ENCODE measurements around the gene CADM1.

CADM1 gene

DNA sequence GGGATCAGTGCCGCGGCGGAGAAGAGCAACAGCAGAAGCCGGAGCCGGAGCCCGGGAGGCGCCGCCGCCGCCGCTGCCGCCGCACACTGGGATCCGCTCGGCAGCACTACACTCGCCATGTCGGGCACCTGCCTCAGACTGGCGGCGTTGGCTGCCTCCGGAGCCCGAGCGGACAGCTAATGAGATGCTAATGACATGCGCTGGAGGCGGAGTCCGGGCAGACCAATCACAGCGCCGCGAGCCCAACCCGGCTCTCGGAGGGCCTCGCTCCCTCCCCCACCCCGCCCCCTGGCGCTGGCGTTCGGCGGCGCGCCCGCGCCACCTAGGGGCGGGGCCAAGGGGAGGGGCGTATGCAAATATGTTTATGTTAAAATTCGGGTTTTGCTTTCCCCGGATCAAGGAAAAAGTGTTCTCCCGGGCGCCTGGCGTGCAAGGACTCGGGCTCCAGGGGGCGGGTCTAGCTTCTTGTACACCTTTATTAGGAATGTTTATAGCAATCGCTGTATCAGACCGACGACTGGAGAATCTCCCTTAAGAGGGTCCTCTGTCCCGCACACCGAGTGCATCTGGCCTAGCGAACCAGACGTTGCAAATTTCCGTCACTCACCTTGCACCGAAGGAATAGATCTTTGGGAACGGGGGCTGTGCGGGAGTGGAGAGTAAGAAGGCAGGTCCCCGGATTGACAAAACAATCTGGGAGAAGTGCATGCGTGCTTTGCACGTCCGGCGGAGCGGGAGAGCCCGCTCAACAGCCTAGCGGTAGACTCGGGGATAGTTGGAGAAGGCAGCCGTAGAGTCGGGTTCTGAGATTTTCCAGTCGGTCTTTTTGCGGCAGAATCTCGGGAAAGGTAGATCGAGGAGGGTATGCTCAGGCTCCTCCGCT is at the start of gene CADM1:
TSS of gene CADM1 (minus strand) at position 140 of the 883 bp plus-strand sequence.
- DNase-seq = no peak

DNA sequence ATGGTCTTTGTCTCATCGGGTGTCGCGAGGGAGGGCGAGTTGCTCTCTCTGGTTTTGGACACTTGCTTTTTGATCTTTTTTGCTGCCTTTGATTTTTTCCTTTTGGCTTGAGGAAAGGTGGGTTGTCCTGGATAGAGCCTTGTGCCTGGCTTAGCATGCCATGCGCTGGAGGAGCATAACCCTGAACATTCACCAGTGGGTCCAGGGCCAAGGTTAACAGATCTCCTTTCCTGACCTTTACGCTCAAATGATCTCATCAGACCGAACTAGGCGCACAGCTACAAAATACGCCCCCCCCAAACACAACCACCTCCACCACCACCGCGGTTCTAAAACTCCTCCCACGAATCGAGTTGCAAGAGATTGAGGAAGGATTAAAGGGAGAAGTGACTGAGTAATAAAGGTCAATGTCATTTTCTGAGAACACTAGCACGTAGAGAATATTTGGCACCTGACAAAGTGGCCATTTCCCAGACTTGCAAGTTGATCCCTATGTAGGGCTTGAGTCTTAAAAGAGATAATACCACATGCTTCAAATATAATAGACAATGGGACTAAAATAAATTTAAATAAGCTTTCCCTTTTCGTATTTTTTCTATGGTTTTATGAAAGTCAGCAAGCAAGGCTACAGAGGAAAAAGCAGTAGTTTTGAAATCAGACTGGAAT is 48.7 kb upstream of the CADM1 start:
- DNase-seq = no peak

DNA sequence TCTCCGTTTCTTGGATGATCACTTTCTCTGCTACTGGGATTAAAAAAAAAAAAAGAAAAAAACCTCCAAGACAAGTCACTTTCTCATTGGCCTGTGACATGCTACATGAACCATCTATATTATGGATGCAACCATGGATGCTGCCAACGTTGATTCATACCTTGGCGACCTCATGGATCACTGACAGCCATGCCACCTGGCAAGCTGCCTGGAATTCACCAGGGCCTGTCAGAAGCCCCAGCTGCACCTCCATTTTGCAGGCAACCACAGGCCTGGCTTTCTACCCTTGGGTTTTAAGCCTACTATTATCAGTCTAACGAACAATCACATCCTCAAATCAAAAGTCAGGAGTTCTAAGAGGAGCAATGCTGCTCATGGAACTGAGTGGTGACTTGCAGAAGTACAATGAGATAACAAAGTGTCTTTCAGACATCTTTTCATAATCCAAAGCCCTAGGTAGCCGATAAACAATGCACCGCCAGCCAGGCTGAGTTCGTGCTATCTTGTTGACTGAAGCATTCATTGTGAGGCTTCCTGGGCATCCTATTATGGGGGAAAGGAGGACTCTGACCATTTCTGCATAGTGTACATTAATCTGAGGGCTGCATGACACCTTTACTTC is 48.0 kb upstream of the CADM1 start:
- DNase-seq = no peak

DNA sequence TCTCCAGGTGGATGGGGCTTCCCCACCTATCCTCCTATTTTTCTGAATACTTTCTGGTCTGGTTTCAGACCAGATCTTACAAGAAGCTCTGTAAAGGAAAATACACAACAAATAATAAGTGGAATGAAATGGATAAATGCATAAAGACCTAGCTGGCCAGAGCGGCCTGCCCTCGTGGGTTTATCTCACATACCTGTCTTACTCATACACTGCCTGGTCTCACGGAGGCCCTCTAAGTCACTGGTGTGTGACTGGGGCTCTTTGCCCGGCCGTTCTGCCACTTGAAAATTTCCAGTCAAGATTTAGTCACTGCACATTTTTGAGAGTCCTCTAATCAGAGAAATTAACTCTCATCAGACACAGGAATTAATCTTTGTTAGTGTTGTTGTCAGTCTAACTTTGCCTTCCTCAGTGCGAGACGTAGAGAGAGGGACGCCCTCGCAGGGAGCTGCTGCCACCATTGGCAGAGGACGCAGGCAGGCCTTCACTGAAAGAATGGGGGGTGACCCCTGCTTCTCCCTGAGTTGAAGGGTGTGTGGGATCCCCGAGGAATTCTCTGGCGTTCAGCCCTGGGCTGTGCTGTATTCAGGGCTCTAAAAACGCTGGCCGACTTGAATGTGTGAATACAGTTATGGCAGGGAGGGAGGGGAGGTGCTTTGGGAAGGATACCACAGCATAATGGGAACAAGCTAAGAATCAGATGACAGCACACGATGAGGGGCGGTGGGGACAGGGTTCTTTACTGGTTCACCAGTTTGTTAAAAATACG is 46.3 kb upstream of the CADM1 start:
- no peak for DNase-seq

DNA sequence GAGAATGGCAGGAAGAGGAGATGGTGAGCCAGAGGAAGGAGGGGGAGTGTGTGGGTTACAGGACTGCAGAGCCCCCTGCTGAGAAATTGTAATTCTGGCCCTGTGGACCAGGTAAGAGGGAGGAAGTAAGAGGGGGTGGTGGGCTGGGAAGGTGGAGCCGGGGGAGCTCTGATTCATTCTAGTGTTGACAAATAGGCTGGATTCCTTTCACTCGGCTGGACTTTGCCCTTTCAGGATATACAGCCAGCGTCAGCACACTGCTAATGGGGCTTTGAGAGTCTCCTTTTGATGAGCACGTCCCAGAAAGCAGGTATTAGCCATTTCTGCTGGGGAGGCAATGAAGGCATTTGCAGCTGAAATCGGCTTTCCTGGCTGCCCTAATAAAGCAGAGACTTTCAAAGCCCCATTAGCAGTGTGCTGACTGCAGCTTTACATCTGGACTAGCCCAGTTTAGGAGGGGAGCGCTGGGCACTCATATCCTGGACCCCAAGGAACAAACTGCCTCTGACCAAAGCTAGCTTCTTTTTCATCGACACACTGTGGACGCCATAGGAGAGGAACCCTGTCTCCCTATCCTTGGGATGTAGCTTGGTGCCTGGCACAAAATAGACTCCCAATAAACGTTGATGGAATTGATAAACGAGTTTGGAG is 44.8 kb upstream of the CADM1 start:
- DNase-seq = no peak

DNA sequence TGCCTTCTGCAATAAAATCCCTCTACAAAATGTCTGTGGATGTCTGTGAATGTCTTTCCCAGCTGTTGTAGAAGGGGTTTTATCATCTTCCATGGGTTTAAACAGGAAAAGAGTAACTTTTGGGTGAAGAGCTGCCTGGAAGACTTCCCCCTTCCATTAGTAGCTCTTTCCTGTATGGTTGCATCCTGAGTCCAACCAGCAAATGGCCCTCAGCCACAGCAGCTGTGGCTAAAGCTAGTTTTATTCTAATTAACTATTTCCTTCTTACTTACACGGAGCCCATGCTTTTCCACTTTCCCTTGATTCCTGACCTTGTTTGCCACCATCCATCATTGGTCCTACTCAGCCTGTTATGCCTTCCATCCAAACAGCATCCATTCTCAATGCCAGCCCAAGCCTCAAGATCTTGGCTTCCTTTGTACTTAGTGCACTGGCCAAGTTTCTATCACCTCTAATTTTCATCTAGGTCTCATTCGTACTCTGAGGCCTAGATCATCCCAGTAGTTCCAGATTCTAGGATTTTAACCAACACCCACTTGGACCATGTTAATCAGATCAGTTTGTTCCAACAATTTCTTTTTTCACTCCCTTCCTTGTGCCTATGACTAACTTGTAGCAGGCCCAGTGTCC is 41.5 kb upstream of the CADM1 start:
- no peak for DNase-seq

DNA sequence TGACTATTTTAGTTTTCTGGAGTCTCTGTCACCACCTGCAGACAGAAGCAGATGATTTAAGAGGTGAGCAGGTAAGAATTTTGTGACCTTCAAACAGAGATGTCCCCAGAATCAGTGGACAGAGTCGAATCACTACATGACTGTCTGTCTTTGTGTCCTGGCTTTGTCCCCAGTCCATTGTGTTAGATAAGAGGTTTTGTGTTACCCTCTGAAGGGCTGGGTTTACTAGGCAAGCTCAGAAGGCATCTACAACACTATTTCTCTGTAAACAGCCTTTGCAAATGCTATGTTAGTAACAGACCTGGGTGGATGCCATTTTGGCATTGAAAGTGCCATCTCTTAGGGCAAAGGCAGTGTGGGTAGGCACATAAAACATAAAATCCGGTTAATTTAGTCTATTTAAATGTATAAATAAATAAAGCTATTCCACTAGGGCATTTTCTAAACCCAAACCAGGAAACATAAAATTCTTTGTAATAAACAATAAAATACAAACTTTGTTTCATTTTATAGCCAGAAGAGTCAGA is 40.3 kb upstream of the CADM1 start:
- DNase-seq = no peak

DNA sequence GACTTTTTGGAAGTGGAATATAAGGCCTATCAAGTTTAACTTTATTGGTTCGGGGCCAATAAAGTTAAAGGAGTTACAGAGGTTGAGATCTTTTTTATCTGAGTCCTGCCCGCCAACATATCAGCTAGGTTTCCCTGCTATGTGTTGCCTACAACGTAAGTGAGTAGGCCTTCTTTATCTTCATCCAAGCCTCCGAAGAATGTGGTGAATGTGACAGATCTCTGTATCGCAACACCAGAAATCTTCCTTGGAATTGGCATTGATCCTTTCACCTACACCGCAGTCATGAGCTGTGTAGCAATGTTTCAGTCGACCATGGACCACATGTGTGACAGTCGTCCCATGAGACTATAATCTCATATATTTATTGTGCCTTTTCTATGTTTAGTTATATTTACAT is 37.3 kb upstream of the CADM1 start:
- DNase-seq = no peak

DNA sequence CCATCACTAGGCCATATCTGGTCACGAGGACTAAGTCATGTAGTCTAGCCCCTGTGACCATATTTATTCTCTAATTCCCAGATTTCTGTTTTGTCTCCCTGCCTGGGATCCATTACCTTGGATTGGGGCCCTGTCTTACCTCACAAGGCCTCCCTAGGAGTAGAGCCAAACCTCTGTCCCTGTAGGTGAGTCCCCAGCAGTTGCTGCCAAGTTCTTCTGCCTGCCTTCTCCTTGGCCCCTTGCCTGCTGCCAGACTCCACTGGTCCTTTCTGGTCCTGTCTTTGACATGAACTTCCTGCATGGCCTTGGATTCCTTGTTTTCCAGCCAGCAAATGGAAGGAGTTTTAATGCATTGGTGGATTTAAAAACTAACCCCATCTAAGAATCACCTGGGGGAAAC is 35.6 kb upstream of the CADM1 start:
- no peak for DNase-seq

DNA sequence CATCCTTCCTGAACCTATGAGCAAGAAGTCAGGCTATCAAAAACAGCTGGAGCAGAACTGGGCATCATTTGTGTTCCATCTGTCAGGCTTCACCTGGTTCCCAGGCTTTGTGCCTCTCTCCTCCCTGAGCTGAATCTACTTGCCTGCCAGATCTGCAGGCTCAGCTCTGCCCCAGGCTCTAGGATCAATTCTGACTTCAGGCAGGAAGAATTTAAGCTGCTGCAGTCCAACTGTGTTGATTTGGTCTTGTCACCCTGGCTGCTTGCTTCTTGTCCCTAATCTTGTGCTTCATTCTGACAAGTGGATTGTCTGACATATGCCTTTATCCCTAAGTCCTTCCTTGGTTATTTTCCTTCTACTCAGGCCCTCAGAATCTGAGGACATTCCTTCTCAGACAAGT is 31.6 kb upstream of the CADM1 start:
- DNase-seq = no peak

DNA sequence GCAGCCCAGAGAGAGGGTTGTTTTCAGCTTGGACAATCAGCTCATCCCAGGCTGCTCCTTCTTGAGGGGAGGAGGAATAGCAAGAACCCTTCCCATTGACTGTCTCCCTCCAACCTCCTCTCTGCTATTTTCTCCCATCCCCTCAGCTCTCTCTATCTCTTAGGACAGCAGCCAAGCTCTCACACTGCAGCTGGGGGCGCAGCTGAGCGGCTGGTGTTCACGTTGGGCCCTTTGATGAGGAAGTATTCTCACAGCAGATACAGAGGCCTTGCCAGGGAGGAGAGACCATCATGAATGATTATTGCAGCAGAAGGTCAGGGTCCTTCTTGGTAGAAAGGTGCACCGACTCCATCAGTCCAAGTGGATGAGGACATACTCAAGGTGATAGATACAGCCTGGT is 26.5 kb upstream of the CADM1 start:
- no peak for DNase-seq

DNA sequence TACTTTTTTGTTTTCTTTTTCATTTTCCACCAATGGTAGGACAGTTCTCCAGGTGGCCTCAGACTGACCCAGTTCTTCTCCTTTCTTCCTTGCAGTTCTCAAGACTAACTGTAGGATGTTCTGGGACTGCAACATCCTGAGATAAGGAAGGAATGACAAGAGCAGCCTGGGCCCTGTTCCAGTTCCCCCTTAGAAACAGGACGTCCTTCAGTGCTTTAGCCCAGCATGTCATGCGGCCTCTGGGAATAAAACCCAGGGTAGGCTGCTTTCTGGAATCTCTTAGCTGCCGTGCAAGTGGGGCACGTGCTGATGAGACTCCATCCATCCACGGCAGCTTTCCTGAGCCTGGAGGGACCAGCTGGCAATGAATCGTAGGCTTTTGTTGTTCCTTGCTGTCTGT is 24.0 kb upstream of the CADM1 start:
- DNase-seq = no peak

DNA sequence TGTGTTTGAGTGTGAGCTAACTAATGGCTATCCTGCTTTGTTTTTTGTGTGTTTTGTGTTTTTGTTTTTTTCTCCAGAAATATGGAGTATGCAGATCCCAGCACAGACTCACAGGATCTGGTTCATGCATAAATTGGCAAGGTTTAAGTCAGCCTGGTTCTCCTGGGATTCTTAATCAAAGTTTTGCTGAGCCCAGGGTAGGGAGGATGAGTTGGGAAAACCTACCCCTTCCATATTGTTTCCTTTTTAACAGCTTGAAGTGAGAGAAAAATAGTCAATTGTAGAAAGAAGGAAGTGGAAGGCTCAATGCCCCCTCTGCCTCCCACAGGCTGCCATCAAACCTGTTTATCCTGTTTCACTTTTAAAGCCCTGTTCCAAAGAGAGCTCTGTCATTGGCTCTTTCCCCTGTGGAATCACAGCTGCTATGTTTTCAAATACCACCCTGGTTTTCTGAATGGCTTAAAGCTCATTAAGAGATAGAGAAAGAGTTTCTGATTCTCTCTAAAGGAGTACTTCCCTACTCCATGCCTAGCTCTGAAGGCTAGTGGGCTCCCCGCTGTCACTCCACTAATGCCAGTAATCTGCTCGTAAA is 23.4 kb upstream of the CADM1 start:
- DNase-seq = no peak

DNA sequence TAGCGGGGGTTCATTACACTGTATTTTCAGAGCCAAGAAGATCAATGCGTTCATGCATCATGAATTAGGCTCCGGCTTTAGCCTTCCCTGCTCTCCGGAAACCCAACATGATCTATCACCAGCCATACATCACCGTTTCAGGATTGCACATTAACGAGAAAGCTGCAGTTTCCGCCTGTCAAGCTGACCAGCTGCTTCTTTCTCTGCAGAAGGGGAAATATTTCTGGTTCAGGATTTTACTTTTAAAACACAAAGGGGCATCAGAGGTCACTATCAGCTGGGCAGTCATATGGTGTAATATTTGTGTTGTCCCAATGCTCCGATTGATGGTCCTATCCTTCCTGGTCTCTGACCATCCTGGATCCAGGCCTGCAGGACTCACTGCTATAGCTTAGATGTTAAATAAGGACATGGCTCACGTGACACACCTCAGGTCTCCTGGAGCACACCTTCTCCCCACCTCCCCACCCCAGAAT is 21.4 kb upstream of the CADM1 start:
- DNase-seq = no peak

DNA sequence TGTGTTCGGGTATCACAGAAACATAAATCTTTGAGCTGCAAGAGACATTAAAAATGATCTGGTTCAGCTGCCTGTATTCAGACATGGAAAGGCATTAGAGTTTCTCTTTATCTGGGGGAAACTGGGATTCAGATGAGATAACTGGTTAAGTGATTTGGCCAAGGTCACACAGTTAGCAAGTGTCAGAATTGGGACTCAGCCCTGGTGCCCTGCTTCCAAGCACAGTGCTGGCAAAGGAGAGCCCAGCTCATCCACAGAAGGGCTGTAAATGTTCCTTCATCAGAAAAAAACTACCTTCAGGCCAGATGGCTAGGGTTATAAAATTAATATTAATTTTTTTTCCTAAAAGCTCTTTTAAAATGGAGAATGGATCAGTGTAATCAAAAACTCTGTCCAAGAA is 20.4 kb upstream of the CADM1 start:
- DNase-seq = no peak

DNA sequence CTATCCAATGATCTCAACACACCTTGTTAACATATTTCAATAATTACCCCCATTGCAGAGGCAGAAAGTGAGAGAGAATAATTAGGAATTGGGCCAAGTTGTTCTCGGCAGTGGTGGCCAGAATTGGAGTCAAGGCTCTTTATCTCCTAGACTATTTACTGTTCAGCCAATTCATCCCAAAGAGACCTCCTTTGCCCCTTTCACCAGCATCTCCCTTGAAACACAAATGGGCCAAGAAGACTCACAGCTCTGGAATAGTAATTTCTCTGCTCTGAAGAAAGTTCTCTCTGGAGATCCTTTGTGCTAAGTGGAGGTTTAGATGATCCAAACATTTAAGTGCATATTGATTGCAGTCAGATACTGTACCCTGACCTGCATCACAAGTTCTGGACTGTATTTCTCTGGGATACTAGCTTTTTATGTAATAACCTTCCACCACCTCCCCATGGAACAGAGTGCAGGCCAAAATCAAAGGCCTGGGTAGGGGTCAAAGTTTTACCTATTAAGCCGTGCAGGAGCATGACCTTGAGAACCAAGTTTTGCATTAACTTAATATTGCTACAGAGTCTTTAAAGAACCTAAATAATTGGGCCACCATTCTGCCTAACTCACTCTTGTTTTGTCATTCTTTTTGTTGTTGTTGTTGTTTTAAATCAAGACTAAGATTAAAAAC is 19.6 kb upstream of the CADM1 start:
- DNase-seq = no peak

DNA sequence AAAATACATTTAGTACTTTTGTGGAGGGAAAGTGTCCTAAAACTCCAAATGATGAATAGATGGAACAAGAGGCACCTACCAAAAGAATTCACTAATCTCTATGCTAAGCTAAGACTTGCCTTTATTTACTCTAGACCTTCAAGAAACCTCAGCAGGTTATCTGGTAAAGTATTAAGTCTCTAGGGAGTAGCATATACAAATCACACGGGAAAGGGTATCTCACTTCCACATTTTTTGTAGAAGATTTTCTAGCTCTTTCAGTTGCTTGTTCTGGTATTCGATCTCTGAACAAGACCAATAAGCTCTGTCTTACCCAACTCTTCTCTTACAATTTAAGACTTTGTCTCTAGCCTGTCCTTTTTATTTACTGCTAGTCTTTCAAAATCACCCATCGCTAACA is 18.1 kb upstream of the CADM1 start:
- DNase-seq = no peak

DNA sequence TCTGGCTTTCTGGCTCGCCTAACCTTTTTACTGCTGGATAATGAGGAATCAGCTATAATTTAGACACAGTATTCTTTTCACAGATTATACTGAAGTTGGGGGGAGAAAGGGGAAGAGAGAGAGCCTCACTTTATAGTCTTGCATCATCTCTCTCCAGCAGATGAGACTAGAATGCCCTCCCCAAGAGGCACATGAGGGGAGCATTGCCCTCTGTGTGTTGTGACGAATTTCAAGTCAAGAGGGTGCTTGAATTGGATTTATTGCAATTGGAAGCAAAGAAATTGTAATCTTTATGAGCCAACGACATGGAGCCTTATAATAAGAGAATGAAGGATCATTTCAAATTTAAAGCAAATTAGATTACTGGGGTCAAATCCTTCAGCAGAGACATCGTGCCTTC is 17.6 kb upstream of the CADM1 start:
- no peak for DNase-seq

DNA sequence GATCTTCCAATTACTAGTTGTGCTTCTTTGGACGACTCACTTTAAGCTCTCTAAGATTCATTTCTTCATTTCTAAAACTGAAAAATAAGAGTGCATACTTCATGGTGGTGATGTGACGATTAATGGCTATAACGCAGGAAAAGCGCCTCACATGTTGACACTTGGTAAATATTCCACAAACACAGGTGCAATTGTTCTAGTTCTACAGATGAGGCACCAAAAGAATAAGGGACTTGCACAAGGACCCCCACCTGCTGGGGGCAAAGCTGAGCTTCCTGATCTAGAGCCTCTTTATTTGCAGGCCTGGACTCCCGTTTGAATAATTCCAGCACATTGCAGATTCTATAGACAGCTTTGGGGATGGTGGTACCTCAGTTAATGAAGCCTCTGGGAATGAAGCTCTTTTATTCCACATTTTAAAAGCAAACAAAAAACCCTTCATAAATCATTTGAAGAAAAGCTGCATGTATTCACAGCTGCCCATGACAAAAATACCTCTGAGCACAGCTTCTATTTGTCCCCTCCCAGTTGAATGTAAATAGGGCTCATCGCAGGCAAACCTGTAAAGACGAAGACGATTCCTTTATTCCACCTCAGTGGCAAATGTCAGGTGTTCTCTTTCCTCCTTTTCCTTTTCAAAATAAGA is 14.9 kb upstream of the CADM1 start:
- no peak for DNase-seq

DNA sequence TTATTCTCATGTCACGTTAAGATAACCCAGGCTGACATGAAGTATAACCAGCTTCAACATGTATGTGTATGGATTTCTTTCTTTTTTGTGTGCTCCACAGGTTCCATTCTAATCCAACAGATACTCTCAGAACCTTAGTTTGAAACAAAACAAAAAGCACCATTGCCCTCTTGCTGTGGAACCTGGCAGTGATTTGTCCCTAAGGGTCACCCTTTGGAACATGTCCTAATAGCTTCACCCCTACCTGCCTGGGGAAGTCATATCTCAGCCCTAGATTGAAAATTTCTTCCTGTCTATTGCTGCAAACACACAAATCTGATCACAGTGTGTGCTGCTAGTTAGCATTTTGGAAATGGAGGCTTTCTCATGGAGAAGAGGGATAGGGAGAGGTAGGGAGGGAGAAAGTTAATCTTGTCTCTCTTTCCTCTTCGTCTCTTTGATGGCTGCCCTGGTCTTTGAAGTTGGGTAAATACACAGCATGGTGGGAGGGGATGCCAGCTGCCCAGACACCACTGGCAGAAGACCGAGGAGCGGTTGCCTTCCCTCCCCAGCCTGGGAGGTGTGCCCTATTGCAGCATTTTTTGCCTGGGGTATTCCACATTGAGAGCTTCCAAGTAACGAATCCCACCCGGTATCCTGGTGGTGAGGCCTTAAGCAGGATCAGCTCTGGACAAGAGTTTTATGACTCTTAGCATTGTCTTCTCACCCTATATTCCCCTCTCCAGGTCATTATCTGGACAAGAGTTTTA is 11.6 kb upstream of the CADM1 start:
- DNase-seq = no peak
